Right forelimb (tissue), 1 donor: ENCODE measurements around the gene CTTNBP2.

ENCODE experiments used
- DNase-seq: peaks from one replicate; pipeline ENCODE4 v3.0.0-alpha.2; 2018

The CTTNBP2 gene

GRCh38 chr7:117780832-117781231 lies 92.4 kb downstream of the CTTNBP2 start:
- no peak for DNase-seq

- no peak for DNase-seq
Observed at GRCh38 chr7:117777335-117778142, 95.7 kb downstream of the CTTNBP2 start.

GRCh38 chr7:117776224-117776623 lies 97.0 kb downstream of the CTTNBP2 start:
- no peak for DNase-seq

GRCh38 chr7:117775801-117776200 lies 97.4 kb downstream of the CTTNBP2 start:
- DNase-seq: no peak

- DNase-seq: no peak
Observed at GRCh38 chr7:117774943-117775342, 98.3 kb downstream of the CTTNBP2 start.

GRCh38 chr7:117772421-117772820 lies 100.8 kb downstream of the CTTNBP2 start:
- no peak for DNase-seq

GRCh38 chr7:117771756-117772155 lies 101.5 kb downstream of the CTTNBP2 start:
- no peak for DNase-seq

GRCh38 chr7:117769085-117769484 lies 104.2 kb downstream of the CTTNBP2 start:
- DNase-seq: no peak

GRCh38 chr7:117767951-117768350 lies 105.3 kb downstream of the CTTNBP2 start:
- no peak for DNase-seq

GRCh38 chr7:117766913-117767312 lies 106.3 kb downstream of the CTTNBP2 start:
- DNase-seq: no peak

- no peak for DNase-seq
Observed at GRCh38 chr7:117764031-117764430, 109.2 kb downstream of the CTTNBP2 start.

- no peak for DNase-seq
Observed at GRCh38 chr7:117762055-117762454, 111.2 kb downstream of the CTTNBP2 start.

GRCh38 chr7:117759950-117760640 lies 113.1 kb downstream of the CTTNBP2 start:
- no peak for DNase-seq

- no peak for DNase-seq
Observed at GRCh38 chr7:117757440-117757839, 115.8 kb downstream of the CTTNBP2 start.

- no peak for DNase-seq
Observed at GRCh38 chr7:117756586-117757085, 116.6 kb downstream of the CTTNBP2 start.

- DNase-seq: no peak
Observed at GRCh38 chr7:117755136-117755535, 118.1 kb downstream of the CTTNBP2 start.

- DNase-seq: no peak
Observed at GRCh38 chr7:117751775-117752174, 121.5 kb downstream of the CTTNBP2 start.

- DNase-seq: no peak
Observed at GRCh38 chr7:117750612-117751563, 122.4 kb downstream of the CTTNBP2 start.

GRCh38 chr7:117741962-117742361 lies 131.3 kb downstream of the CTTNBP2 start:
- no peak for DNase-seq

GRCh38 chr7:117739085-117739484 lies 134.2 kb downstream of the CTTNBP2 start:
- no peak for DNase-seq

- DNase-seq: no peak
Observed at GRCh38 chr7:117737926-117738325, 135.3 kb downstream of the CTTNBP2 start.

- DNase-seq: no peak
Observed at GRCh38 chr7:117731455-117731854, 141.8 kb downstream of the CTTNBP2 start.

- DNase-seq: no peak
Observed at GRCh38 chr7:117730390-117730789, 142.9 kb downstream of the CTTNBP2 start.
